HG02943 (cell line): ENCODE data around the gene ZSCAN9.

Source experiments
- ATAC-seq: cut with Tn5 transposase; IDR thresholded peaks from one replicate; pipeline ENCODE4 v1.9.1; 2021; ENCODE audit warnings: mild to moderate bottlenecking, low read depth, moderate library complexity; ENCODE audit not compliant: unreplicated experiment

The ZSCAN9 gene

DNA sequence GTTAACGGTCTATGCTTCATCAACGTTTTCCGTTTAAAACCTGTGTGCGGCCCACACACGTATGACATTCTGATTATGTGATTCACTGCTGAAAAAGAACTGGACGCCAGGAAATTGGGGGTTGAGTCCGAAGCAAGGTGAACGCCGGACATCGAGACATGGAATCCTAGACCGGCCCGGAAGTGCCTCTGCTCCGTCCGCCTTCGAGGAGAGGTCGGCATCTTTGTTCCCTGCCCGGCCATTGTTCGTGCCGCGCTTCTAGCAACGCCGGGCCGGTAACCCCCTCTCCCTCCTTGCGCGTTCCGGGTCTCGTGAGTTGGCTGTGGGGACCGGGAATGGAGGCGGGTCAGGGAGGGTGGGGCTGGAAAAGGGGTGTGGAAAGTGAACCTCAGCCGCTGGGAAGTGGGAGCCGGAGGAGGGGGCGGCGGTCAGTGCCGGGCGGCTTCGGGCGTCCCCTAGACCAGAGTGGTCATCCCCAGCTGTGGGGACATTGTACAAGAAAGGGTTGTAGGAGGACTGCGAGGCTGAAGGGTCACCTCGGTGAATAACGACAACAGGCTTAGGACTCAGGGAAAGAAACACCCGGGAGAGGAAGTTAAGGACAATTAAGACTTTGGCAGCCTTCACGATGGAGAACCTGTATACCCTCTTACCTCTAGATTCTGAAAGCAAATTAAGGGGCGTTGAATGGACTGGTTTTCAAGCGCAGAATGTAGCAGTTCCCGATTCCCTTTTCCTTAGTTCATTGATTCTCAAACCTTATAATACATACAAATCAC is at the start of gene ZSCAN9:
ZSCAN9 (plus strand) TSS at position 220 of the 779 bp plus-strand sequence. CDS start 1,810 bp downstream, outside the sequence.
- ATAC-seq, result no peak

DNA sequence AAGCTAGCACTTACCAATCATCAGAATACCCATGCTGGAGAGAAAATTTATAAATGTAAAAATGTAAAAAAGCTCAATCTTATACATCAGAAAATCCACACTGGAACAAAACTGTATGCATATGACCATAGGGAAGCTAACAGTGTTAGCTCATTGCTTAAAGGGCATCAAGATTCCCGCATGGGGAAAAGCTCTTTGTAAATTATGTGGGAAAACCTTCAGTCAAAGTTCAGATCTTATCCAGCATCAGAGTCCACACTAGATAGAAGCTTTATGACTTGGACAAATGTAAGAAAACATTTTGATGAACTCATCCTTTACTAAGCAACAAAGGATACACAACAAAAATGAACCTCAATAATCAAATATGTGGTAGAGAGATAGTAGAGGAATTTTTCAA is 48.7 kb upstream of the ZSCAN9 start:
- no peak for ATAC-seq

DNA sequence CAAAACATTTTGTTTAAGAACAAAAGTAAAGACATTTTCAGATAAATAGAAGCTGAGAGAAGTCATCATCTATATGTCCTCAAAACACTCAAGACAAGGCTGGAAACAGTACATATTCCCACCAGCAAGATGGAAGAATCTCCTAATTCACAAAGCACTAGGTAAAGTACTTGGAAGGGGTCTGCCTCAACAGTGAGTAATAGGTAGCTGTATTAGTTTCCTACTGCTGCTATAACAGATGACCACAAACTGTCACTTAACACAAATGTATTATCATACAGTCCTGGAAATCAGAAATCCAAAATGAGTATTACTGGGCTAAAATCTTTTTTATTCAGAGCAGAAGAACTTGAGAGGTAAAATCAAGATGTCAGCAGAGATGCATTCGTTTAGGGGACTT is 42.8 kb upstream of the ZSCAN9 start:
- no peak for ATAC-seq

DNA sequence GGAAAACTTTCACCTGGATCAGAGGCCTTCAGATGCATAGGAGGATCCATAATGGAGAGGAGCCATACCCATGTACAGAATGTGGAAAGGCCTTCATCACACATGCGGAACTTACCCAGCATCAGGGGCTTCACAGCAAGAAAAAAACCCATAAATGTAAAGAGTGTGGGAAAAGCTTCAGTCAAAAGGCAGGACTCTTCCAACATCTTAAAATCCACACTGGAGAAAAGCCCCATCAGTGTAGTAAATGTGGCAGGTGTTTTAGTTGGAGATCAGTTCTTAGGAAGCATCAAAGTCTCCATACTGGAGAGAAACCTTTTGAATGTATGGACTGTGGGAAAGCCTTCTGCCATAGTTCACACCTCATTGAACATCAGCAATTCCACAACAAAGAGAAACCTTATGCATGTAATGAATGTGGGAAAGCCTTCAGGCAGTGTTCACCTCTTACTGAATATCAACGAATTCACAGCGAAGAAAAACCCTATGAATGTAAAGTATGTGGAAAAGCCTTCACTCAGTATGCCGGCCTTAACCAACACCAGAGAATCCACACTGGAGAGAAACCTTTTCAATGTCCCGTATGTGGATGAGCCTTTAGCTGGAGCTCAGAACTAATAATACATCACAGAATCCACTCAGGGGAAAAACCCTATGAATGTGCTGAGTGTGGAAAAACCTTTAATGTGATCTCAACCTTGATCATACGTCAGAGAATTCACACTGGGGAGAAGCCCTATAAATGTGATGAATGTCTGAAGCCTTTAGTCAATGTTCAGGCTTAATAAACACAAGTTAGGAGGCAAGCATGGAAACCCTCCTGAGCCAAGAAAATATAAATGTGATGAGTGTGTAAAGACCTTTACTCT is 36.7 kb upstream of the ZSCAN9 start:
- ATAC-seq, result no peak

DNA sequence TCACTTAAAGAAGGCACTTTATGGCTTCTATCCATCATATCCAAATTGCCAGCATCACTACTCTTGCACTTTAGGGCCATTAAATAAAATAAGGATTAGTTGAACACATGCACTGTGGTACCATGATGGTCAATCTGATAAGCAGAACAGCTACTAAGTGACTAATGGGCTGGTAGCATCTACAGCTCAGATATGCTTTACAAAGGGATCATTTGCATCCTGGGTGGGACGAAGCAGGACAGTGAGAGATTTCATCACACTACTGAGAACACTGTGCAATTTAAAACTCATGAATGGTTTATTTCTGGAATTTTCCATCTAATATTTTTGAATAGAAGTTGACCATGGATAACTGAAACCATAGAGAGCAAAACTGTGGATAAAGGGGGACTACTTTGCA is 25.1 kb upstream of the ZSCAN9 start:
- no peak for ATAC-seq

DNA sequence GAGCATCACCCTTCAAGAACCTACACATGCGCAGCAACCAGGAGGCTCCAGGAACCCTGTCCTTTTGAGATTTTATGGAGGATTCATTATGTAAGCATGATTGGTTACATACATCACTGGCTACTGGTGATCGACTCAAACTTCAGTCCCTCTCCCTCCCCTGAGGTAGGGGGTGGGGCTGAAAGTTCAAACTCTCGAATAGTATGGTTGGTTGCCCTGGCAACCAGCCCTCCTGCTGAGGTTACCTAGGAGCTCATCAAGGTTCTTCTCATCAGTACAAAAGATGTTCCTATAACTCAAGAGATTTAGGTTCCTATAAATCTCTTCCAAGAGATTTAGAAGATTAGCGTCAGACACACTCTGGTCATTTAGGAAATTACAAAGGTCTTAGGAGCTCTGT is 21.9 kb upstream of the ZSCAN9 start:
- no peak for ATAC-seq

DNA sequence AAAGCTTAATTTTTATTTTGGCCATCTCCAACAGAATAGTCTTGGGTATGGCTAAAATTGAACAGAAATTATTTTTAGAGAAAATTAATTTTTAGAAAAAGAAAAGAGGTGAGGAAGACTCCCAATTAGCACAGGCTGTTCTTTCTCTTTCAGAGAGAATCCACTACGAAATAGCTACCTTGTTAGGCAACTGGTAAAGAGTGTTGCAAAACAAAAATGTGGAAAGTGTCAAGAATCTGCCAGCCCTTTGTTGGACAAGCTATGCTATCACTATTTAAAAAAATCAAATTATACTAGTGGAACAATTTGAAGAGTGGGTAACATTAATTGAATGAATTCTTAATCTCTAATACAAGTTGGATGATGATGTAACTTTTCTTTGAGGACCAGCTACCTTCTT is 19.2 kb upstream of the ZSCAN9 start:
- ATAC-seq, result no peak

DNA sequence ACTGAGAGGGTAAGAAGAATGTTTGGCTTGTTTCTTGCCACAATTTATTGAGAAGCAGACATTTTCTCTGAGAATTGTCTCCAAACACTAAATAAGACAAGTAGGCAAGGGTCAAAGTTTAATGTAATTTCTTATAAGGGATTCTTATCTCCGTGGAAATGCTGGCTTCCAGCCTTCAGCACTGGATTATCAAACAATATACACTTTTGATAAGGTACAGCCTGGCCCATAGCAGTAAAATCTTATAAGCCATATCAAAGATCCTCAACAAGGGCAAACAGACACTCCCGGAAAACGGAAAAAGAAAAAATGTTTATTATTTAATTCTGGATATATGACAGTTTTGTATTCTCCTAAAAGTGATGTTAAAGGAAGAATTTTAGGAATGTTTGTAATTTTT is 18.5 kb upstream of the ZSCAN9 start:
- no peak for ATAC-seq

DNA sequence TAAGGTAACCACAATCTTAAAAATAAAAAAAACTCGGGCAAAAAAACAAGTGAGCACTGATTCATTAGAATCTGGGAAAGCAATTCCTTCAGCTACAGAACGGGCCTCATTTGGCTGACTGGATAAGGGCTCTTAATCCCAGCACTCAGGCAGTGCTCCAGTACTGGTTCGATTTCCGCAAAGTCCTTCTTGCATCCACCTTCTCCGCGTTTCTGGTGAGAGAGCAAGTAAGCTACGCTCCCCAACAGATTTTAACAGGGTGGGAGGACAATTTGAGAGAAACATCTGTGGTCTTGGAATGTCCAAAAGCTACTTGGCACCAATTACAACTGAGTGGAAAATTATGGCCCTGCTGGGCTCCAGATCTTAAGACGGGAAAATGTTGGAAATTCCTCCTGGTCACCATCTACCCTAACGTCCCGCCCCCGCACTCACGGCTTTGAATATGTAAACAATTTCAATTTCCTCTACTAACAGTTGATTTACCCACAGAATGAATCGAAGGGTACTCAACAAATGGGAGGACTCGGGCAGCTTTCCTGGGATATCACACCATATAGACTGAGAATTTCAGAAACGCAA is 18.1 kb upstream of the ZSCAN9 start:
- ATAC-seq, result no peak

DNA sequence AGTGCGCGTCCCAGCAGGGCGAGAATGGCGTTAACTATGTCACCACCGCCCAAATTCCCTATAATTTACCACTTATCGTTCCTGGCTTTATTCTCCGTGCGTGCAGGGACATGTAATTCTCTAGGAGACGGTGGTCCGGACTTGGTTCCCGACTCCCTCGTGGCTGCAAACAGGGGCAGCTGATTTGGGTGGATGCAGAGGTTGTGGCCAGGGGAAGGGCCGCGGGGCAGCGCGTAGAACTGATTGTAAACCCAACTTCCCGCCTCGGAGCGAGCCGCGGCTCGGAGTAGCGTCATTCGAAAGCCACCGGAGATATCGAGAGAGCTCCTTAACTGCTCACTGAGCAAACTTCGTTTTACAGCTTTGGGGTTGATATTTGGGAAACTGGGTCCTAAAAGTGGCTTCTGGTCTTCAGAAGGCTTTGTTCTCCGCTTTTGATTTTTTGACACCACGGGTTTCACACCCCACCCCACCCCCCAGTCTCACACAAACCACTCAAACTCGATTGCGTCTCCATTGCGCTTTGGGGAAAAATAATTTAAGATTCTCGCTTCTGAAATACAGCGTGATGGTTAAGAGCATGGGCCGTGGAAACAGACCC is 17.5 kb upstream of the ZSCAN9 start:
- ATAC-seq, result no peak

DNA sequence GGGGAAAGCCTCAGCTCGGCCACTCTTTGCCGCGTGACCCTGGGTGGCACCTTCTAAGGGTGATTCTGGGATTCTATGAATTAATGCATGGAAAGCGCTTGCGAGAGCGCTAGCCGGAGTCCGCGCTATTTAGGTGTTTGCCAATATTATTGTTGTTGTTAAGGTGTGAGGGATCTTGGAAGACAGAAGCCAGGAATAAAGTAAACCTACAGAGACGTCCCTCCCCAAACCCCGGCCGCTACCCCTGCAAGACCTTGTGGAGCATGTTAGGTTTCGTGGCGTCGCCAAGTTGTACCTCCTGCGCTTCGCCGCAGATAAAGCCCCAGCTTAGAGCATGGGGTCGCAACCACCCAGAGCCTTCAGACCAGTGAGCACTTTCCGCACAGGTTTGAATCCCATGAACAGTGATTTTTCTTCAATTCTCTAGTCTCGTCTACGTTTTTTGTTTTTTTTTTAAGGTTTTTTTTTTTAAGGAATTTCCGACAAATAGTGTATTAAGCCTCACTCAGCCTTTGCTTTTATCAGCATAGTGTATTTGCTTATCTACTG is 16.9 kb upstream of the ZSCAN9 start:
- no peak for ATAC-seq

DNA sequence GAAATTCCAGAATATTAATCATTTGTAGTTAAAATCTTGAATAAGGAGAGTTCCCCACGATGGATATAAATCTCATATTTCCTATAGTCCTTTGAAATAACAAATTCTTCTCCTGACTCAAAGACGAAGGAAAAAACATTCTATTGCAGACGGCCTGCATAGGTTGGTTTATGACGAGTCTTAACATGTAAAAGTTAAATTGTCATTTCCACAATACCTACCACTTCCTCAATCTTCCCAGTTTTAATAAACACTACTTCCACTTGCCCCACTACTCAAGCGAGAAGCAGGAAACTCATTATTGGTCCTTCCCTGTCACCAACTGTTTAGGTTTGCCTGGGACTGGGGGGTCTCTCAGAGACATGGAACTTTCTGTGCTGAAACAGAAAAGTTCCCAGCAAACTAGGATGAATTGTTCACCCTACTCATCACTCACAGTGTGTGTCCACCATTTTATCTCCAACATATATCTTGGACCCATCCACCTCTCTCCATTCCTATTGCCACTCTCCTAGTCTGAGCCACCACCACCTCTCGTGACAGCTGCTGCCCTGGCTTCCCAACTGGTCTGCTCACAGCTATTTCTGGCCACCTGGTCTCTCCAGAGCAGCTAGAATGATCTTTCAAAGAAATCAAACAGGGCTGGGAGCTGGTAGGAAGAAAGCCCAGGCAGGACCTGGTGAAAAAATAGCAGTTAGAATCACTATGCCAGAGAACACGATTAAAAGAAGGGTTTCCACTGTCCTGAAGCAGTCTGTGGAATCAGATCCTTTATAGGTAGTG is 15.1 kb upstream of the ZSCAN9 start:
- no peak for ATAC-seq

DNA sequence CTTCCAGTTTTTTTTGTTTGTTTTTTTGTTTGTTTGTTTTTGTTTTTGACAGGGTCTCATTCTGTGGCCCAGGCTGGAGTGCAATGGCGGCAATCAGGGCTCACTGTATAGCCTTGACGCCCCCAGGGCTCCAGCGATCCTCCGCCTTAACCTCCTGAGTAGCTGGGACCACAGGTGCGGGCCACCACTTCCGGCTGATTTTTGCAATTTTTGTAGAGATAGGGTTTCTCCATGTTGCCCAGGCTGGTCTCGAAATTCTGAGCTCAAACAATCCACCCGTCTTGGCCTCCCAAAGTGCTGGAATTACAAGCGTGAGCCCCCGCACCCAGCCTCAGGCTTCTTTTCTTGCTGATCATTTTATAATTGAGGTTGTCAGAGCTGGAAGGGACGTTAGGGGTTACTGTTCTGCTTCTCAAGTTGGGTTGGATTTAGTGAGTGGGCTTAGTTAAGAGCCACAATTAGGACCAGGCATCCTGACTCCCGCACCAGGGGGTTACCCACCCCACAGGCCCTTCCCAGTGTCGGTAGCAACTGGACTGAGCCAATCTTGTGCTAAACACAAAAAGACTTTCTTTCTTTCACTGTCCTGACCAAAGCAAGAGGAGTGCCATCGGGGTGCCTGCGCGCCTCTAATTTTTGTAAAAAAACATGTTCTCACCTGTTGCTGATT is 13.1 kb upstream of the ZSCAN9 start:
- no peak for ATAC-seq

DNA sequence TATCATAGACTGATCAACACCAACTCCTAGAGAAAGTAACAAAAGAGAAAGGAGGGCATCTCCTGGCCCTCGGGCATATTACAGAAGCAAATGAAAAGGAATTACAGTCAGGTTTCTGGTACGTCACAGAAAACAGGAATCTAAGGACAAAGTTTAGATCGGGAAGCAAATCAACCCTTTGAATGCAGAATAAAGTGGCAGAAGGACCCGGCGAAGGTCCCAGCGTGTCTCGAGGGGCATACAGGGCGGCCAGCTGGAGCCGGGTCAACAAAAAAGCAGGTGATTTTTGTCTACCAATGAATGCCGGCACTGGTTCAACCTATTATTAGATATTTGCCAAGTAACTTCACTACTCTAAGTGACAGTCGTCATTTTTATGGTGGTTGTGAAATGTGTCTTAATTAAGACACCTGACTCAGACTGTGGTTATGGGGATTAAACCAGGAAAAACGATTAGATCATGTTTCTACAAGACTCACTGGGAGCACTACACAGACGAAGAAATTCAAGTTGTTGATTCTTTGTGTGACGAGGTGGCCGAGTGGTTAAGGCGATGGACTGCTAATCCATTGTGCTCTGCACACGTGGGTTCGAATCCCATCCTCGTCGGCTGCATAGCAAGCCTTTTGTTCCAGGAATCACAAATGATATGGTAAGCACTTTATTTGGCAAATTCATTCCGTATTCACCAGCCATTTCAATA is 12.4 kb upstream of the ZSCAN9 start:
- no peak for ATAC-seq

DNA sequence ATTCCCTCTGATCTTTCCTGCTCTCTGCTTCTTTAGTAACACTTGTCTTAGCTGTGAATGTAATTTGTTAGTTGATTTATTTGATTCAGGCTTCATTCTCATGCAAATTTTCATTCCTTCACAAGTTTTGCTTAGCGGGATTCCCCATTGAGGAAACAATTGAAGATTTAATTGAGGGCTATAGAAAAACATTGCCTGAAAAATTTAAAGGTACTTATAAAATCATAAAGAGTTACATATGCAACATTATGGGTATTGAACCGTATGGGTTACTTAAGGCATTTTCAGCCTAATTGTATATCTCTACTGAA is 11.9 kb upstream of the ZSCAN9 start:
- ATAC-seq, result no peak

DNA sequence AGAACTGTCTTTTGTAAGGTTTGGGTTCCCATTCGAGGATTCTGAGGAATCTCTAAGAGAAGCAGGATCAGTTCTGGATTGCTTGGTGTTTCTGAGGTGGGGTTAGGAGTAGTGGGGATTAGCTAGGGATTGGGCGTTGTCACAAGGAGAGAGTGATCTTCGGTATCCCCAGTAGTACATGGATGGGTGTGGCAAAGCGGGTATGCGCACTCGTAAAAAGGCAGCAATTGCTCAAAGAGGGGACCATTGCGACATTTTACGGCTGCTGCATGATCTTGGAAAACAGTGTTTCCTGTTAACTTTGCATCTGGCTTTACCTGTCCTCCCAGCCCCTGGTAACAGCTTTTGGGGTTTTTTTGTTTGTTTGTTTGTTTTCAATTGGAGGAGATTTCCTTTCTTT is 9.7 kb upstream of the ZSCAN9 start:
- ATAC-seq, result no peak

DNA sequence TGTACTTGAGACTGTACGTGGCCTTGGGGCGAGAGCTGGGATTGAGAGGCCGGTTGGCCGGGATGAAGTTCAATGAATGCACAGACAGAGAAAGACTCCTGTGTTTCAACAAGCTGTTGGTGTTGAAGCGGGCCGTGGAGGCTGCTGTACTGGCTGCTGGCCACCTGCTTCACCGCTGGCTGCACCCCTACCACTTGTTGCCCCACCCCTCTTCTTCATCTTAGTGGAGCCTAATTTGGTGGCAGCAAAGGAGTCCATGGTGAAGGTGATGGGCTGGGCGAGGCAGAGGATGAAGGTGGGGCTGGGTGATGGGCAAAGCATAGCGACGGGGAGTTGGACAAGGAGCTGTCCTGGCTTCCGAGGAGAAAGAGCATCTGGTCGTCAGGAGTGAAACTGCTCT is 7.2 kb upstream of the ZSCAN9 start:
- no peak for ATAC-seq

DNA sequence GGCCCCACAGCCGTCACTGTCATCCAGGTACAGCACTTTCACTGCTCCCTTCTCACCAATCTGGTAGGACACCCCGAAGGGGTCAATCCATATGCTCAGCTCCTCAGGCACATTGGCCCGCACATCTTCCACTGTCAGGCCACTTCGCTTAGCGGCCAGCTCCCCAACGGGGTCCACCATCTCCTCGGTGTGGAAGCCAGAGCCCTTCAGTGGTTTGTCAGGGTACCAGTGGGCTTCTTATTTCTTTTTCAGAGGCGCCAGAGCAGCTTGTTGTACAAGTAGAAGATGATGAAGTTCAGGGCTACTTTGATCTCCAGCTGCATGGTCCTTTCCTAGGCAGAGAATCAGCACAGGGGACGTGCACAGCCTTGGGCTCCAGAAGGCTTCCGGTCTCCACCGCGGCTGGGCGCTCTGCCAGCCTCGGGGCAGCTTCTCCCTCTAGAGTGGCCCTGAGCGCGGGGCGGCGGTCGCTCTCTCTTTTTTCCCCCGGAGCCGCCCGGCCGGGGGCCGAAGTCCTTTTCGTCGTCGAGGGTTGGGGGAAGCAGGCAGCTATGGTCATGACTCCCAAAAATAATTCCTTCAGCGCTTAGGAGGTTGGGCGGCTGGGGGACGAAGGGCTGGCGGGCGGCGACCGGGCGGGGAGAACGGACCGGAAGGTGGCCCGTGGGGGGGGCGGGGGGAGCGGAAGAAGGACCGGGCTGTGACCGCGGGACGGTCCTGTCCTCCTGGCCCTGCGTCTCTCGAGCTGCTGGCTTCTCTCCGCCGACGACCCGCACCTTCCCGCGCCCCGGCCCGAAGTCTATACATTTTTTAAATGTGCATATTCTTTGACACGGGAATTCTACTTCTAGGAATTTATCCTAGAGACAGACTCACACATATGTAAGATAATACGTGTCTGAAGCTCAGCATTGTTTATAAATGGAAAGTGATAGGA is 6.5 kb upstream of the ZSCAN9 start:
- no peak for ATAC-seq
